GM12878 (cell line): Measurements from ENCODE around the gene RAB34. TPM values are rescaled to one million over a fixed set of nuclear protein-coding genes. Genes with fewer than 3 reads are reported as not detected.

ENCODE experiments used
- polyA plus RNA-seq, 11 experiments: library from polyadenylated mRNA; depleted of rRNA in 4 of 11; unstranded in 6 of 11; stranded (reverse) in 5 of 11; fragments of >200 nt; fragmentation: Nextera tagmentation in 4 of 11; fragmentation: Illumina TruSeq in 1 of 11; extraction: Ambion mirVana in 4 of 11; extraction: Trizol in 1 of 11; gene quantifications; 1 replicate in 1 of 11; 2 replicates in 10 of 11; pipeline versions ENCODE4 v1.2.1 to v1.2.3, GENCODE V29; 2011 to 2016; ENCODE audit warnings: inconsistent platforms in 2 of 11, missing spikeins in 2 of 11, low read depth in 1 of 11
- total RNA-seq, 4 experiments: library from RNA; depleted of rRNA in 3 of 4; stranded (reverse); fragments of >200 nt in 3 of 4; fragmentation: Illumina TruSeq in 1 of 4; extraction: Trizol in 1 of 4; gene quantifications; 2 replicates each; pipeline versions ENCODE4 v1.2.1 to v1.2.3, GENCODE V29; 2013 to 2021
- TF ChIP-seq, protein P1 (sequence below): IDR thresholded peaks from 2 replicates; pipeline ENCODE4 v1.6.1; 2012; ENCODE audit warnings: improper control_type of control experiment, low read depth, low read length; ENCODE audit not compliant: insufficient replicate concordance
- TF ChIP-seq, protein P2 (sequence below): fragments of 450-650 bp; IDR thresholded peaks from 2 replicates; pipeline ENCODE4 v1.6.1; 2017; ENCODE audit warnings: mild to moderate bottlenecking, low read depth, inconsistent platforms; ENCODE audit not compliant: poor library complexity, severe bottlenecking

Gene RAB34
- total and polyA plus RNA-seq, 10 of the 15 experiments (the other 5 are each of a cell fraction or from before 2014, with no cell fraction given): 0.37 to 46.4 (median 32.8) TPM

DNA sequence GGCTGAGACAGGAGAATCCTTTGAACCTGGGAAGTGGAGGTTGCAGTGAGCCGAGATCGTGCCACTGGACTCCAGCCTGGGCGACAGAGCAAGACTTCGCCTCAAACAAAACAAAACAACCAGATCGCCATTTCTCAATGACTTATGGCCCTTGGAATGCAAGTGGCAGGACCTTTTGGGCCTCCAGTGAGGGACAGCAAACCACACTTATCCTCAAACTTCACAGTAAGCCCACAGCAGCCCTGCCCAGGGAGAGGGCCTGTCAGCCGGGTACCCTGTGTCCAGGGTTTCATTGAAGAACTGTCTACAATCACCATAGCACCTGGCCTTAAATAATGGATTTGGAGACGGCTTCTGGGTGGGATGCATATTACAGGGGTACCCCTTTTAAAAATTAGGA lies 37.8 kb upstream of the RAB34 start (continued):
- TF ChIP-seq, protein P1, sequence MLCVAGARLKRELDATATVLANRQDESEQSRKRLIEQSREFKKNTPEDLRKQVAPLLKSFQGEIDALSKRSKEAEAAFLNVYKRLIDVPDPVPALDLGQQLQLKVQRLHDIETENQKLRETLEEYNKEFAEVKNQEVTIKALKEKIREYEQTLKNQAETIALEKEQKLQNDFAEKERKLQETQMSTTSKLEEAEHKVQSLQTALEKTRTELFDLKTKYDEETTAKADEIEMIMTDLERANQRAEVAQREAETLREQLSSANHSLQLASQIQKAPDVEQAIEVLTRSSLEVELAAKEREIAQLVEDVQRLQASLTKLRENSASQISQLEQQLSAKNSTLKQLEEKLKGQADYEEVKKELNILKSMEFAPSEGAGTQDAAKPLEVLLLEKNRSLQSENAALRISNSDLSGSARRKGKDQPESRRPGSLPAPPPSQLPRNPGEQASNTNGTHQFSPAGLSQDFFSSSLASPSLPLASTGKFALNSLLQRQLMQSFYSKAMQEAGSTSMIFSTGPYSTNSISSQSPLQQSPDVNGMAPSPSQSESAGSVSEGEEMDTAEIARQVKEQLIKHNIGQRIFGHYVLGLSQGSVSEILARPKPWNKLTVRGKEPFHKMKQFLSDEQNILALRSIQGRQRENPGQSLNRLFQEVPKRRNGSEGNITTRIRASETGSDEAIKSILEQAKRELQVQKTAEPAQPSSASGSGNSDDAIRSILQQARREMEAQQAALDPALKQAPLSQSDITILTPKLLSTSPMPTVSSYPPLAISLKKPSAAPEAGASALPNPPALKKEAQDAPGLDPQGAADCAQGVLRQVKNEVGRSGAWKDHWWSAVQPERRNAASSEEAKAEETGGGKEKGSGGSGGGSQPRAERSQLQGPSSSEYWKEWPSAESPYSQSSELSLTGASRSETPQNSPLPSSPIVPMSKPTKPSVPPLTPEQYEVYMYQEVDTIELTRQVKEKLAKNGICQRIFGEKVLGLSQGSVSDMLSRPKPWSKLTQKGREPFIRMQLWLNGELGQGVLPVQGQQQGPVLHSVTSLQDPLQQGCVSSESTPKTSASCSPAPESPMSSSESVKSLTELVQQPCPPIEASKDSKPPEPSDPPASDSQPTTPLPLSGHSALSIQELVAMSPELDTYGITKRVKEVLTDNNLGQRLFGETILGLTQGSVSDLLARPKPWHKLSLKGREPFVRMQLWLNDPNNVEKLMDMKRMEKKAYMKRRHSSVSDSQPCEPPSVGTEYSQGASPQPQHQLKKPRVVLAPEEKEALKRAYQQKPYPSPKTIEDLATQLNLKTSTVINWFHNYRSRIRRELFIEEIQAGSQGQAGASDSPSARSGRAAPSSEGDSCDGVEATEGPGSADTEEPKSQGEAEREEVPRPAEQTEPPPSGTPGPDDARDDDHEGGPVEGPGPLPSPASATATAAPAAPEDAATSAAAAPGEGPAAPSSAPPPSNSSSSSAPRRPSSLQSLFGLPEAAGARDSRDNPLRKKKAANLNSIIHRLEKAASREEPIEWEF: no peak
- TF ChIP-seq, protein P2, sequence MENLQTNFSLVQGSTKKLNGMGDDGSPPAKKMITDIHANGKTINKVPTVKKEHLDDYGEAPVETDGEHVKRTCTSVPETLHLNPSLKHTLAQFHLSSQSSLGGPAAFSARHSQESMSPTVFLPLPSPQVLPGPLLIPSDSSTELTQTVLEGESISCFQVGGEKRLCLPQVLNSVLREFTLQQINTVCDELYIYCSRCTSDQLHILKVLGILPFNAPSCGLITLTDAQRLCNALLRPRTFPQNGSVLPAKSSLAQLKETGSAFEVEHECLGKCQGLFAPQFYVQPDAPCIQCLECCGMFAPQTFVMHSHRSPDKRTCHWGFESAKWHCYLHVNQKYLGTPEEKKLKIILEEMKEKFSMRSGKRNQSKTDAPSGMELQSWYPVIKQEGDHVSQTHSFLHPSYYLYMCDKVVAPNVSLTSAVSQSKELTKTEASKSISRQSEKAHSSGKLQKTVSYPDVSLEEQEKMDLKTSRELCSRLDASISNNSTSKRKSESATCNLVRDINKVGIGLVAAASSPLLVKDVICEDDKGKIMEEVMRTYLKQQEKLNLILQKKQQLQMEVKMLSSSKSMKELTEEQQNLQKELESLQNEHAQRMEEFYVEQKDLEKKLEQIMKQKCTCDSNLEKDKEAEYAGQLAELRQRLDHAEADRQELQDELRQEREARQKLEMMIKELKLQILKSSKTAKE: no peak
